Lung microvascular endothelial cell (primary cell): ENCODE results near the gene CNPPD1. TPM values are rescaled to one million over a fixed set of nuclear protein-coding genes. Genes with fewer than 3 reads are reported as not detected.

Experiments used
- DNase-seq, 2 donors: peaks; one replicate each; pipeline versions ENCODE4 v3.0.0 to v3.0.0-alpha.2; 2010; ENCODE audit warnings: low read depth in 2 of 2
- total RNA-seq: library from RNA; depleted of rRNA; stranded (reverse); fragments of >200 nt; gene quantifications from 2 replicates; pipeline ENCODE4 v1.2.1, GENCODE V29; 2014

CNPPD1 gene
- 15.5 and 26.4 TPM in 2 replicates for total RNA-seq

DNA sequence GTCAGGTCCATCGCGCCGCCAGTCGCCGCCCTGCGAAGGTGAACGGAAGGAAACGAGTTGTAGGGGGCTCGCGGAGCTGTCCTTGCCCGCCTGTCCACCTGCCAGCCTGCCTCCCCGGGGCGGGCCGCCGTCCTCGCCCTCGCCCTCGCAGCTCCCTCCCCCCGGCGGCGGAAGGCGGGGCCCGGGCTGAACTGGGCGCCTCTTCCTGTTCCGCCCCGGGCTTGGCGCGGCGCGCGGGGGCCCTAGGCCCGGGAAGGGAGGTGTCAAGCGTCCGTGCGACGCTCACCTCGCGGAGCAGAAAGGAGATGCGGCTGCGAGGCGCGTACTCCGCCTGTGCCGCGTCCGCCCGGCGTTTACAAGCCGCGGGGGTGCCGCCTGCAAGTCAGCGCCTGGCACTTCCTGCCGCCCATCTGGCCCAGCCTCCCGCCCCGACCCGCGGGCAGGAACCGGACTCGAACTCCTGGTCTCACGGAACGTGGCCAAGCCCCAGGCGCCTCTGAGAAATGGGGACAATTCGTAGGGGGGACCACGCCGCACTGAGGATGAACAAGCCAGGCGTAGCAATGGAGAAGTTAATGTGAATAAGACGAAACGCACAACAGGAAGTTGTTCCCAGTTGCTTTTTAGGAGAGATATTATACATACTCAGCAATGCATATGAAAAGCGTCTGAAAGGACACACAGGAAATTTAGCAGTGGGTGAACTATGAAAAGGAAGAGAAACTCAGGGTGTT is at the start of gene CNPPD1:
Gene CNPPD1, minus strand, starts transcription at position 108 of the 734 bp plus-strand sequence. Its CDS starts 97 bp downstream, at position 11.
- peak; percentile 79 to 86 for DNase-seq

DNA sequence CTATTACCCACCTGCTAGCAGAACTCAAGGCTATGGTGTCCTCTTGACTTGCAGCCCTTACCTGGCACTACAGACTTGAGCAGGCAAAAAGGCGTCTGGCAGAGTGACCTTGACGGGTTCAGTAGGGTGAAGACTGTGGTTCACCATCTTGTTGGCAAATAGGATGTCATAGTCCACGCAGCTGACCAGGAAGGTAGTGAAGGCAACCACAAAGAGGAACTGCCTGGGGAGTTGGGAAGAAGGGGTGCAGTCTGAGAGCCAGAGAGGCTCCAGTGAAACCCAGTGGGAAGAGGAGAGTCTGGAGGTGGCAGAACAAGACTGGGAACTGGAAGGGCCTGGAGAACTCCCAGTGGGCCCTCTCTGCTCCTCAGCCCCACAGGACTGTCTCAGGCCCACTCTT is 48.6 kb upstream of the CNPPD1 start:
- no peak for DNase-seq

DNA sequence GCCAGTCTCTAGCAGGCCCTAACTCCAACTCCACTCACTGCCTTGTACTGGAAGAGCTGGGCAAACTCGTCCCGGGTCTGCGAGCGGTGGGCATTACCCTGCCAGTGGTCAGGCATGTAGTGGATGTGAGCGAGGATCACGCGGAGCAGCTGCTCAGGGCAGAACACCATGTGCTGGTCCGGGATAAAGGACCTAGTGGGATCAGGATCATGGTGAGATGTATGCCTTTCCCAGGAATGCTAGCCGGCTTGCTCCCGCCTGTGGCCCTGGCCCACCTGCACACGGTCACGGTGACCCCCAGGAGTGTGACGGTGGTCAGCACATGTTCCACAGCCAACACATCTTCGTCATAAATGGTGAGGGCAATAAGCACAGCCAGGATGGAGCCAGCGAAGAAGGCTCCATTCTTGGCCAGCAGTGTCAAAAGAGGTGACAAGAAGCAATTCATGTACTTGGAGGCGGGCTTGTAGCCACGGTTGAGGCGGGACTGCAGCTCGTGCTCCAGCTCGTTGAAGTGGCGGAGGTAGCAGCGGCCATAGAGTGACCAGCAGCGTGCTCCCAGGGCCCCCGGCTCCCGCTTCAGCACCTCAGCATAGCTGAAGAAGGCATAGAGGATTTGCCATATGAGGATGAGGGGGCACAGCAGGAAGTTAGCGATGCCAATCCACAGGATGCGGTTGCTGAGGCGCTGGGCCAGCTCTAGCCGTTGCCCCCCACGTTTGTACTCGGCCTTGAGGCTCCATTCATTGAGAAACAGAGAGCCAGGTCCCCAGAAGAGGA is 47.3 kb upstream of the CNPPD1 start:
- no peak for DNase-seq

DNA sequence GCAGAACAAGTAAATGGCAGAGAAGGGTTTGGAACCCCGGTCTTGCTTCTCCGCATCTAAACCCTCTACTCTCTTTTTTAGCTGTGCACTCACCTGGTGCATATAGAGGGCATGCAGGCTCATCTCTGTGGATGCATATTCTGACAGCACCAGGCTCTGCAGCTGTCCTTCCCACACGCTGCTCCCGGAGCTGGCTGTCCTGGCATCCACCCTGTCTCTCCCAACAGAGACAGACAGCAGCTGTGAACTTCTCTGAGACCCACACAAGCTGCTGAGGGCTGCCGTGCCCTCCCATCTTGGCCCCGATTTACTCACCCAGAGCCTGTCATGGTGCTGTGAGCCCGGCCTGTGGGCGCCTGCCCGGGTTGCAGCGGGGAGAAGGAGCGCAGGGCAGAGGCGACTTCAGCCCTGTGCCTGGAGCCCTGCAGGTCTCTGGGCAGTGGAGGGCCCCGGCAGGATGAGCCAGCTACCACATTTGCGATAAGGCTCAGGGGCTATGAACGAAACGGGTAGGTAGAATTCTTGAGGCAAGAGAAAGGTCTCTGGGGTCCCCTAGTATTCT is 45.3 kb upstream of the CNPPD1 start:
- DNase-seq, result no peak

DNA sequence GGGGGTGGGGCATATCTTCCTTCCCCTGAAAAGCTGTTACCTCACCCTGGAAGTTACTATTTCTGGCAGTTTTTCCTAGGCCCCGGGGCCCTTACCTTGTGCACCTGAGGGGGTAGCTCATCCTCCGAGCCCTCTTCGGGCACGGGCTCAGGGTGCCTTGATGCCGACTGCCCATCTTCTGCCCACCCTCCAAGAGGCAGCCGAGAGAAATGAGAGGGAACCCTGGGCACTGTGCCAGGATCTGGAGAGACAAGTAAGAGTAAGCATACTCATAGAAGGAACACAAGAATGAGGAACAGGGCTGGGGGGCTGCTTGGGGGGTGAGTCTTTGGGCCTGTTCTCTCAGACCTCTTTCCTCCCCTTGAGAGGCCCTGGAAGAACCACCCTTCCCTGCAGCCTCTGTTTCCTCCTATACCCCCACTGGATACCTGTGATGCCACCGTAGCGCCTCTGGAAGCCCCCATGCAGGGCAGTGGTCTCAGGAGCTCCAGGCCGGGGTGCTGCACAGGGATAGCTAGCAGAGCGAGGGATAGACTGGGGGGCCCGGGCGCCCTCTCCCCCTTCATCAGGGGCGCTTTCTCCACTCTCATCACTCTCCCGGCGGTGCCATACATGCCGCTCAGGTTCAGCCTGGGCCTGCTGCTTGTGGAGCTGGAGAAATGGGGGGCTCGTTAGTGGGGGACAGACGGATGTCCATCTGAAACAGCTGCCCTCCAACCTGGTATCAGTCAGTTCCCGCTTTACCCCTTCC is 44.1 kb upstream of the CNPPD1 start:
- no peak for DNase-seq

- DNase-seq, result no peak
Observed at GRCh38 chr2:219219784-219220532, 43.2 kb upstream of the CNPPD1 start.

- DNase-seq, result peak; percentile 89 to 96
Observed at GRCh38 chr2:219218732-219219701, 42.3 kb upstream of the CNPPD1 start, which contains the start of gene ABCB6. TSS of gene ABCB6 (minus strand) at chr2:219218958. CDS start at chr2:219218673, 285 bp downstream.

GRCh38 chr2:219218217-219218731 is 41.5 kb upstream of the CNPPD1 start:
- peak; percentile 70 to 79 for DNase-seq

- DNase-seq, result no peak
Observed at GRCh38 chr2:219216535-219216915, 39.8 kb upstream of the CNPPD1 start.

DNA sequence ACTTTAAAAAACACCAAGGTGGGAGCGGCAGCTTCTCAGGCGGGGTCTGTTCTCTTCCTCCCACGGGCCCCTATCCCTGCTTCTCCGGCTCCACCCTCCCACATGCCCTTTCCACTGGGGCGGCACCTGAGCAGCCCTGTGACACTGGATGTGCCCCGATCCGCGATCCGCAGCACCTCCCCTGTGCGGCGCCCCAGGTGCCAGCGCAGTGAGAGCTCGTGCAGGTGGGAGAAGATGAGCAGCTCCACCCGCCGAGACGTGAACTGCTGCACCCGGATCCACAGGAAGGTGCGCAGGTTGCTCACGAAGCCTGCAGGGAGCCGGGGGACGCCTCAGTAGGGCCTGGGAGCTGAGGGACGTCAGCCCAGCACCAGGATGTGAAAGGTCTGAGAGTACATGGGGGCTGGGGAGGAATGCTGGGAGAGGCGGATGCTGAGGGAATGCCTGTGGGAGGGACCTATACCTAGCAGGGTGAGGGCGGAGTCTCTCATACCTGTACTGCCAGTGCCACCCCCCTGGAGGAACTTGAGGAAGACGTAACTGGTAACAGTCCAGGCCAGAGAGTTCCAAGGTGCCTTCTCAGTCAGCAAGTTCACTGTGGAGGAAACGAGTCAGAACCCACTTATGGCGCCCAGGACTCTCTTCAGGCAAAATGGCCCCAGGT is 39.3 kb upstream of the CNPPD1 start:
- DNase-seq, result no peak

DNA sequence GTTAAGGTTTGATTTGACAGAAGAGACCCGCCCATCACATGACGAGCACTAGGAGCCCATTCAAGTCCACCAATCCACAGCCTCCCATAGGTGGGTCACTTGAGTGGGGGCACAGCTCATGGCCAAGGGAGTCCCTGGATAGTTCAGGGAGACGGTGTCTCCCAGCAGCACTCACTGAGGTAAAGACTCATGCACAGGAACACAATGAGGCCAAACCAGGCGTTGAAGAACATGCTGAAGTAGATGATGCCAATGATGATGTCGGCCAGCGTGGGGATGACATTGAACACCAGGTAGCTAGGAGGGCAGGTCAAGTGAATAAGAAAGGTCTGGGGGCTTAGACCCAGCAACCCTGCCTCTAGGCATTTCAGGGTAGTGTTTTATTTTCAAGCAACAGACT is 38.1 kb upstream of the CNPPD1 start:
- DNase-seq, result no peak

GRCh38 chr2:219214141-219214540 is 37.4 kb upstream of the CNPPD1 start:
- no peak for DNase-seq

- DNase-seq, result no peak
Observed at GRCh38 chr2:219213486-219214071, 36.9 kb upstream of the CNPPD1 start.

DNA sequence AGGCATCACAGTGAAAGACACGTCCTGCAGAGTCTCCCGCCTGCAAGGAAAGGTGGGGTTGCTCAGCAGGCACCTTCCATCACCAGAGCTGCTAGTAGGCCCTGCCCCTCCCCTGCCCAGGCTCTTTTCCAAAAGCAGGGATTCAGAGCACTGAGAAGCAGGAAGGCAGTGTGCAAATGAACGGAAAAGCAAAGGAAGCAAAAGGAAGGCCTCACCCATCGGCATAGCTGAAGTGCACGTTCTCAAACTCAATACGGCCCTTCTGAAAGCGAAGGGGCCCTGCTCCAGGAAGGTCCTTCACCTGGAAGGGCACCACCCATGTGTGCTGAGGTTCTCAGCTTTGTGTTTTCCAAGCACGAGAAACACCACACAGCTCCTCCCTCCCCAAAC is 36.3 kb upstream of the CNPPD1 start:
- DNase-seq, result no peak

GRCh38 chr2:219210886-219211362 is 34.2 kb upstream of the CNPPD1 start:
- no peak for DNase-seq

- DNase-seq, result no peak
Observed at GRCh38 chr2:219210196-219210885, 33.6 kb upstream of the CNPPD1 start.

DNA sequence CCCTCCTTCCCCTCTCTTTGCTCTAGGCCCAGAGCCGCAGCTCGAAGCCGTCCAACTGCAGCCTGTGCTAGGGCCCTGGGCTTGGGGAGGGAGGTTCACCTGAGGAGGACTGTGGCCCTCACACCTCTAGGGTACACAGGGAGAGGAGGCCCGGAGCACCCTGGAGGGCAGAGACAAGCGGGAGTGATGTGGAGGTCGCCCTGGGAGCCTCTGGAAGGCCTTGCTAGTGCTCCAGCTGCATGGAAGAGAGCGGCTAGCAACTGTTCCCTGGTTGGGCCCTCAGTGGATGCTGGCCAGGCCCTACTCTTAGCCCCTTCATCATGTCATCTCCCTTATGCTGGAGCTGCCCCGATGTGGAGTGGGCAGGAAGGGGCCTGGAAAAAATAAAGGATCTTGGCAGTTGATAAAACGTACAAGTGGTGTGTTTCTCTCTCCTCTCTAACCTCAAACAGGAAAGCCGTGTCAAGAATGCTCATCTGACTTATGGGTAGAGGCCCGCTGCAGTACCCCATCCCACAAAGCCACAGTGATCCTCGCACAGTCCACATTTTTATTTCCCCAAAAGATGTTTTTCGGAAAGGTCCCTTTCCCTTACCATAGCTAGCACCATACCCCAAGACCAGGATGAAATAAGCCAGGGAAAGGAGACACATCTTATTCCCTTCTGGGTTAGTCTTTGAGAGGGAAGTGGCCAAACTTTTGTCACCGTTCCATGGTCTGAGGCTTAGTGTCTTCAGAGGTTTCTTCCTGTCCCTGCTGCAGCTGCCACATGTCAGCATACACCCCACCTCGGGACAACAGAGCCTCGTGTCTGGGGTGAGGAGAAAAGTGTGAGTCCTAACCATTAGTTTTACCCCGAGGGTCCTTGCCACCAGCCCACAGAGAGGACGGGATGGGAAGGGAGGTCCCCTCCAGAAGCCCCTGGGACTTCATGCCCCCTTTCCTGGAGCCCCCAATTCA is 32.8 kb upstream of the CNPPD1 start:
- DNase-seq, result no peak
